AG09309 (cell line): ENCODE measurements around the gene HSPA14.
A peak's percentile ranks its signal among the peaks of the same experiment; 100 is the strongest.

Experiments used
- DNase-seq: peaks from one replicate; pipeline ENCODE4 v3.0.0-alpha.2; 2010; ENCODE audit warnings: low read depth
- H3K4me3 ChIP-seq: 2 replicates; pipeline ENCODE4 v1.5.1; 2011; ENCODE audit warnings: mild to moderate bottlenecking, low read depth, low read length, moderate library complexity; ENCODE audit not compliant: control insufficient read depth
- TF ChIP-seq, protein P1 (sequence below): IDR thresholded peaks from 2 replicates; pipeline ENCODE4 v1.5.1; 2011; ENCODE audit warnings: mild to moderate bottlenecking, low read depth, low read length, inconsistent platforms; ENCODE audit not compliant: insufficient read depth, control insufficient read depth; ENCODE audit errors: missing control alignments

The HSPA14 gene

DNA sequence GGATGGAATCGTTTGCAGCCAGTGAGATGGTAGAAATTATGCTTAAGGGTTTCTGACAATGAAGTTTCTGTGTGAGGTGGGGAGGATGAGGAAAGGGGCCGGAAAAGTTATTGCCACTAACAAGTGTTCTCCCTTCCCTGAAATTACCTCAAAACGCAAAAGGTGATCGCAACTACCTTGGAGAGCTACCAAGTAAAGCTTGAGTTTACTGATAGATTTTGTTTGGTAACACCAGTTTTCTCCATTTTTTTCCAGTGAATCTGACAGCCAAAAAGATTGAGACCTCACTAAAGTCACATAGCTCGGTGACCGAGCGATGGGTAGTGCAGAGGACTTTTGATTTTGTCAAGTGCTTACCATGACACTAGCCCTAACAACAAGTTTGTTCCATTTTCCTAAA, 42.1 kb downstream of the HSPA14 start:
- DNase-seq, result no peak
- TF ChIP-seq, protein P1, sequence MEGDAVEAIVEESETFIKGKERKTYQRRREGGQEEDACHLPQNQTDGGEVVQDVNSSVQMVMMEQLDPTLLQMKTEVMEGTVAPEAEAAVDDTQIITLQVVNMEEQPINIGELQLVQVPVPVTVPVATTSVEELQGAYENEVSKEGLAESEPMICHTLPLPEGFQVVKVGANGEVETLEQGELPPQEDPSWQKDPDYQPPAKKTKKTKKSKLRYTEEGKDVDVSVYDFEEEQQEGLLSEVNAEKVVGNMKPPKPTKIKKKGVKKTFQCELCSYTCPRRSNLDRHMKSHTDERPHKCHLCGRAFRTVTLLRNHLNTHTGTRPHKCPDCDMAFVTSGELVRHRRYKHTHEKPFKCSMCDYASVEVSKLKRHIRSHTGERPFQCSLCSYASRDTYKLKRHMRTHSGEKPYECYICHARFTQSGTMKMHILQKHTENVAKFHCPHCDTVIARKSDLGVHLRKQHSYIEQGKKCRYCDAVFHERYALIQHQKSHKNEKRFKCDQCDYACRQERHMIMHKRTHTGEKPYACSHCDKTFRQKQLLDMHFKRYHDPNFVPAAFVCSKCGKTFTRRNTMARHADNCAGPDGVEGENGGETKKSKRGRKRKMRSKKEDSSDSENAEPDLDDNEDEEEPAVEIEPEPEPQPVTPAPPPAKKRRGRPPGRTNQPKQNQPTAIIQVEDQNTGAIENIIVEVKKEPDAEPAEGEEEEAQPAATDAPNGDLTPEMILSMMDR, result no peak
- H3K4me3 ChIP-seq, result peak overlapping the region; percentile 91

DNA sequence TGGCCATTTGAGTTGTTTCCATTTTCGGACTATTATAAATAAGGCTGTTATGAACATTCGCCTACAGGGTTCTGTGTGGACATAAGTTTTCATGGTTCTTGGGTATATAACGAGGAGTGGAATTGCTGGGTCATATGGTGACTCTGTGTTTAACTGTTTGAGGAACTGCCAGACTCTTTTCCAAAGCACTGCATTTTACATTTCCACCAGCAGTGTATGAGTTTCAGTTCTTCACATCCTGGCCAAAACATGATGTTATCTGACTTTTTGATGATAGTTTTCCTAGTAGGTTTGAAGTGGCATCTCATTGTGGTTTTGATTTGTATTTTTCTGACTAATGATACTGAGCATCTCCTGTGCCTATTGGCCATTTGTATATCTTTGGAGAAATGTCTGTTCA, 46.0 kb downstream of the HSPA14 start:
- H3K4me3 ChIP-seq, result no peak overlapping the region
- DNase-seq, result no peak
- TF ChIP-seq, protein P1, result no peak

DNA sequence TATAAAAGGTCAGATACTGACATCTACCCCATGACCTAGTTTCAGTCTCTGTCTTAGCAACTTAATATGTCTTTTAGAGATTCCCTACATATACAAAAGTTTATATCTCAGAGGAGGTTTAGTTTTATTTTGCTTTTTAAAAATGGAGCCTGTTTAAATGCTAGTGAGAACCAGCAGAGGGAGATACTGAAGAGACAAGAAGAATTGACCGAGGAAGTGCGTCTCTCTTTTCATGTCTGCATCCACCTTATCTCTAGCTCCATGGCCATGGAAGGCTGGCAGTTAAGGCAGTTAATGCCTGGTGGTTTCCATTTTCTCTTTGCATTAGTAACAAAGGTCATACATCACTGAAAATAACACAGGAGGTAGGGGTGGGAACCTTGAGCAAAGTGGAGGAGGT, 51.2 kb downstream of the HSPA14 start:
- no peak overlapping the region for H3K4me3 ChIP-seq
- TF ChIP-seq, protein P1, result peak; percentile 31
- no peak for DNase-seq

DNA sequence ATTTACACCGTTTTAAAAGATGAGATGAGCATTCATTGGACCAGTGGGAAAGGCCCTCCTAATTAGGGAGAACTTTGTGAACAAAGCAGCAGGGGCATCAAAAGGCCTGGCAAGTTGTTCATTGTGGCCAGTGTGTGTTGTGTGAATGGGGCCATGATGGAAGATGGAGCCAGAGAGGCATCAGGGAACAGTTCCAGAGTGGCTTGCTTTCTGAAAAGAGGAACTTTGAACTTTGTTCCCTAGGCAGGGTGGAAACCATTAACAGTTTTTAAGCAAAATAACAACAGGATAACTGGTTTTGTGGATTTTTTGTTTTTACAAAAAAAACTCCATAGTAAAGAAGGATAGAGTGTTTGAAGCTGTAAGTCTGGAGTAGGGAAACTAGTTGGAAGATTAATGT, 53.0 kb downstream of the HSPA14 start:
- no peak for DNase-seq
- TF ChIP-seq, protein P1, result no peak
- H3K4me3 ChIP-seq, result no peak overlapping the region

DNA sequence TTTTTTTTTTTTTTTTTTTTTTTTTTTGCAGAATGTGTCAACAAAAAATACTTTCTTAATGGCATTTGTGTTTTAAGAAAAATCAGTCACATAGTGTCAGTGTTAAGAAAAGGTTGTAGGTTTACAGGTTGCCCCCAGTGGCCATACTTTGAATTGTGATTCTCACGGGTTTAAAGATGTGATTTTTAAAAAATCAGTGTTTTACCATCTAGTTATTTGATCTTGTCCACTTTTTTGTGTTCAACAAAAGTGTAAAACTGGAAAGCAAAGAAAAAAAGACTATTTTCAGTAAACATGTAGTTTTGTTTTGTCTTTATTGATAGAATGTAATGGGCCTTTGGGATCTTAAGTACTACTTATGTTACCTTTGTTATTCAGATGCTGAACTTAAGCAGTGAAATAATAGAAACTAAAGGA, 66.2 kb downstream of the HSPA14 start:
- TF ChIP-seq, protein P1, result peak; percentile 50
- no peak for DNase-seq
- no peak overlapping the region for H3K4me3 ChIP-seq

DNA sequence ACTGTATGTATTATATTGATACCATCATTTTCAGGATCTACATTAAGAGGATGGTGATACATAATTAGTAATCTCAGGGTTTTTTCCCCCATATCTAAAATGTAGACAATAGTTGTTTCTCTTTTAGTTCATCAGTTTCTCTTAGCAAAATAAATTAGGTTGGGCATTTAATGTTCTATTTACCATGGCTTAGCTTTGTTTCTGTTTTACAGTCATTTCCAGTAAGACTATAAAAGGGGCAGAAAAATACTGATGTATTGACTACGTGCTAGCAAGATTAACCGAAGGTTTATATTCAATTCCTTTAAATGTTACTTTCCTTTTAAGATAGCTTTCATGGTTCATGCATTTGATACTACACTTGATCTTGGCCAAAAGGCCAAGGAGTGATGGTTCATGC, 66.8 kb downstream of the HSPA14 start:
- H3K4me3 ChIP-seq, result no peak overlapping the region
- TF ChIP-seq, protein P1, result no peak
- DNase-seq, result no peak

DNA sequence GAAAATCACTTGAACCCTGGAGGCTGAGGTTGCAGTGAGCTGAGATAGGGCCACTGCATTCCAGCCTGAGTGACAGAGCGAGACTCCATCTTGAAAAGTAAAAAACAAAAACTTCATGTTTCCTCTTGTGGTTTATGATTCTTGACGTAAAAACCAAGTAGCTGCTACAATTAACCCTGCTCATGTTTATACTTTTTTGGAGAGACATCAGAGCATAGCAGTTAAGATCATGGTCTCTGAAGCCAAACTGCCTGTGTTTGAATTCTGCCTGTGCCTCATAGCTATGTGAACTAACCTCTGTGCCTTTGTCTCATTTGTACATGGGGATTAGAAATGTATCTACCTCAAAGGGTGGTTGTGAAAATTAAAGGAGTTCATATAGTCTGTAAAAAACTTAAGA, 67.8 kb downstream of the HSPA14 start:
- no peak for DNase-seq
- no peak overlapping the region for H3K4me3 ChIP-seq
- TF ChIP-seq, protein P1, result no peak
